Spleen (tissue), 7 donors: Measurements from ENCODE around the gene CTNNA2.

ENCODE experiments used
- CTCF ChIP-seq, 11 experiments: fragments of 200-600 bp in 7 of 11; fragments of 450-650 bp in 4 of 11; sonication (generic) in 4 of 11; IDR thresholded peaks in 8 of 11; conservative IDR thresholded peaks in 3 of 11; 1 replicate in 7 of 11; 2 replicates in 4 of 11; pipeline versions ENCODE4 v1.4.0 to v1.8.0; 2016 to 2021; ENCODE audit warnings: antibody characterized with exemption in 11 of 11, inconsistent platforms in 4 of 11, mild to moderate bottlenecking in 1 of 11
- POLR2A ChIP-seq, 3 donors: fragments of 450-650 bp; IDR thresholded peaks; one replicate each; pipeline ENCODE4 v1.5.1; 2017; ENCODE audit warnings: antibody characterized with exemption in 3 of 3, mild to moderate bottlenecking in 1 of 3
- POLR2AphosphoS5 ChIP-seq, 3 donors: sonication (generic); formaldehyde crosslinking; IDR thresholded peaks; one replicate each; pipeline ENCODE4 v1.5.1; 2017; ENCODE audit warnings: antibody characterized with exemption in 3 of 3
- donor health status: DM: no; HTN: no; CAD: no; lungs with moderate emphysema.
- donor health status: DM: no; HTN: no; CAD: no.
- donor health status: DM: no; HTN: no; CAD: no.

GRCh38 chr2:80324525-80324924, 811.7 kb downstream of the CTNNA2 start:
- TF ChIP-seq CTCF (IDR thresholded peaks at IDR 0.05 in 8 of 11, conservative IDR thresholded peaks at IDR 0.05 in 3 of 11): no peak
- TF ChIP-seq POLR2A (IDR thresholded peaks at IDR 0.05): no peak
- no peak for TF ChIP-seq POLR2AphosphoS5 (IDR thresholded peaks at IDR 0.05)
